Measurements from ENCODE around the gene RCN1.

Gene RCN1

DNA sequence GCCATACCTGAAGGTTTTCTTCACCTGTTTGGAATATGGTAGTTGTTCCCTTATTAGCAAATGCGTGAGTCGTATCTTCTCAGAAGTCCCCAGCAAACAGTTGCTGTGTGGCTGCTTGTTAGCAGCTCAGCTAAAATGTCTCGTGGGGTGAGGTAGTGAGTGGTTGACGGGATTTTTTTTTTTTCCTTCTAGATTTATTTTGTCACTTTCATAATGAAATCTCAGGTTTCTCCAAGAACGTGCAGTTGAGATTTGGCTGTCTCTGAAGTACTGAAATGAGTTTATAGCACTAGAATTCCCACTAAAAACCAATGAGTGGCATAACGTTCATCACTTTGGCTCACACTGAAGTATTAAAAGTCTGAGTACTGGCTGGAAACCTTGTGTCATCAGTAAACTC, 16.8 kb downstream of the RCN1 start:
- peak; percentile 9 for FAIRE-seq

DNA sequence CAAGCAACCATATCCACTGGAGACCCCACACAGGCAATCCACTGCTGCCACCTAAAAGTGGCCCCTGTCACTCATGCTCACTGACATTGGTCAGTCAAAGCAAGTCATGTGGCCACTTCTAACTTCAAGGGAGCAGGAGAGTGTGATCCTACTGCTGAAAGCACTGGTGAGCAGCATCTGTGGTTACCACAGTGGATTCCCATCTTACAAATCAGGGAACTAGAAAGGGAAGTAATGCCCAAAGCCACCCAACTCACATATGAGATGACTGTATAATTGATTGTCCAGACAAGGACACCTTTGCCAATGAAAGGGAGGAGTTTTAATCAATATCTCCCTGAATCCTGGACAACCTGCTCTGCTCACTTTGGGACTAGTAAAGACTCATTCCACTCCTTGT, 17.7 kb downstream of the RCN1 start:
- FAIRE-seq (no peak), DNase-seq (ENCODE audit: insufficient read length, low spot score) (no peak)
- TF ChIP-seq TAF1 (IDR thresholded peaks at IDR 0.05; ENCODE audit: low read depth, low read length), result no peak
- no peak for TF ChIP-seq POLR2AphosphoS5 (IDR thresholded peaks at IDR 0.05; ENCODE audit: low read depth, low read length)
- TF ChIP-seq PAX5 (IDR thresholded peaks at IDR 0.05; ENCODE audit: insufficient read depth, low read length, severe bottlenecking), result no peak
- no peak for TF ChIP-seq POU2F2 (IDR thresholded peaks at IDR 0.05; ENCODE audit: low read depth, low read length)
- no peak for TF ChIP-seq SPI1 (IDR thresholded peaks at IDR 0.05; ENCODE audit: low read depth, low read length)
- TF ChIP-seq POLR2A (IDR thresholded peaks at IDR 0.05; ENCODE audit: low read depth, low read length), result no peak

More for the DNA sequence above, 16.8 kb downstream of the RCN1 start:
- TF ChIP-seq POLR2A (IDR thresholded peaks at IDR 0.05; ENCODE audit: low read depth, low read length) (0 out of 2 replicates have a peak, but pooled peaks have one; percentile 21), POLR2AphosphoS5 (IDR thresholded peaks at IDR 0.05; ENCODE audit: low read depth, low read length) (no peak), SPI1 (IDR thresholded peaks at IDR 0.05; ENCODE audit: low read depth, low read length) (no peak)
- no peak for DNase-seq (ENCODE audit: insufficient read length, low spot score)

DNA sequence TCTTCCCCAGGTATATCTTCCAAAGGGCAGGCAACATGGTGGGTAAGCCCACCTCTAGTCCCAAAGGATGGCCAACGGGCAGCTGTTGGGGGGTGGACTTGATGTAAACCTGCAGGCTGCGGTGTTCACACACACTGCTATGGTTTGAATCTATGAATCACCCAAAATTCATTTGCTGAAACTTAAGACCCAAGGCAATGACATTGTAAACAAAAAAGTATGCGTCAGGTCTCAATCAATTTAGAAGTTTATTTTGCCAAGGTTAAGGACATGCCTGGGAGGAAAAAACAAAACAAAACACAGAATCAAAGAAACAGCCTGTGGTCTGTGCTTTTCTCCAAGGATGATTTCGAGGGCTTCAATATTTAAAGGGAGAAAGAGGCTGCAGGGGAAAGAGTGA, 18.3 kb downstream of the RCN1 start:
- FAIRE-seq (no peak), DNase-seq (ENCODE audit: insufficient read length, low spot score) (no peak)
- no peak for TF ChIP-seq POLR2A (IDR thresholded peaks at IDR 0.05; ENCODE audit: low read depth, low read length)
- no peak for TF ChIP-seq TAF1 (IDR thresholded peaks at IDR 0.05; ENCODE audit: low read depth, low read length)
- TF ChIP-seq PAX5 (IDR thresholded peaks at IDR 0.05; ENCODE audit: insufficient read depth, low read length, severe bottlenecking), result no peak

DNA sequence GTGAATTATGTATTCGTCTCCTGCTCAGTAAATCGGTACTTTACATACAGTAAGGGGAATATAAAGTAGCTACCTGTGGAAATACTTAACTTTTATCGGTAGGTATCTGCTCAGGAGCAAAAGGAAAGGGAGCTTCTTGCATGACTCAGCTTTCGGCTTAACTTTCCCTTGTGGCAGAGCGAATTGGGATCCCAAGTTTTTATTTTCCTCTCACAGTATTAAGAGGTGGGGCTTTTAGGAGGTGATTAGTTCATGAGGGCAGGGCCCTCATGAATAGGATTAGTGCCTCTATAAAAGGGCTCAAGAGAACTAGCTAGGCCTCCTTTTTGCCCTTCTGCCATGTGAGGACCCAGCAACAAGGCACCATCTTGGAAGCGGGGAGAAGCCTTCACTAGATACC, 18.7 kb downstream of the RCN1 start:
- TF ChIP-seq POLR2AphosphoS5 (IDR thresholded peaks at IDR 0.05; ENCODE audit: low read depth, low read length) (no peak), PAX5 (IDR thresholded peaks at IDR 0.05; ENCODE audit: insufficient read depth, low read length, severe bottlenecking) (no peak), POU2F2 (IDR thresholded peaks at IDR 0.05; ENCODE audit: low read depth, low read length) (no peak), SPI1 (IDR thresholded peaks at IDR 0.05; ENCODE audit: low read depth, low read length) (no peak), TAF1 (IDR thresholded peaks at IDR 0.05; ENCODE audit: low read depth, low read length) (no peak), POLR2A (IDR thresholded peaks at IDR 0.05; ENCODE audit: low read depth, low read length) (no peak)
- FAIRE-seq (no peak), DNase-seq (ENCODE audit: insufficient read length, low spot score) (no peak)

DNA sequence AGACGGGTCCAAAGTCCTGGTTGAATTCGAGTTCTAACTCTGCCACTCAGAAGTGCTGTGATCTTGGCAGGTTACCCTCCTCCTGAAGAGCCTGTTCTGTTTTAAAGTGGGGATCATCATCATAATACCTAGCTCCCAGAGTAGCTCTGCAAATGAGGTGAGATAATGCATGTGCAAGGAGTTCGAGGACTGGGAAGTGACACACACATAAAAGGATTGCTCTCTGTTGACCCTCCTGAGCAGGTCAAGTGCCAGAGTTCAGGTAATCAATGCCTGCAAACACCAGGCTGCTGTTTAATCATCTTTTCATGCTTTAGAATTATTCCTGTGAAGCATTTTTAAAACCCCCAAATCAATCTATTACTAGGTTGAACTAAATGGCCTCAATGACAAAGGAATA, 19.9 kb downstream of the RCN1 start:
- DNase-seq (ENCODE audit: insufficient read length, low spot score) (no peak), FAIRE-seq (no peak)
- TF ChIP-seq SPI1 (IDR thresholded peaks at IDR 0.05; ENCODE audit: low read depth, low read length), result no peak
- no peak for TF ChIP-seq POLR2A (IDR thresholded peaks at IDR 0.05; ENCODE audit: low read depth, low read length)
- no peak for TF ChIP-seq TAF1 (IDR thresholded peaks at IDR 0.05; ENCODE audit: low read depth, low read length)
- no peak for TF ChIP-seq PAX5 (IDR thresholded peaks at IDR 0.05; ENCODE audit: insufficient read depth, low read length, severe bottlenecking)
- no peak for TF ChIP-seq POU2F2 (IDR thresholded peaks at IDR 0.05; ENCODE audit: low read depth, low read length)
- TF ChIP-seq POLR2AphosphoS5 (IDR thresholded peaks at IDR 0.05; ENCODE audit: low read depth, low read length), result no peak

DNA sequence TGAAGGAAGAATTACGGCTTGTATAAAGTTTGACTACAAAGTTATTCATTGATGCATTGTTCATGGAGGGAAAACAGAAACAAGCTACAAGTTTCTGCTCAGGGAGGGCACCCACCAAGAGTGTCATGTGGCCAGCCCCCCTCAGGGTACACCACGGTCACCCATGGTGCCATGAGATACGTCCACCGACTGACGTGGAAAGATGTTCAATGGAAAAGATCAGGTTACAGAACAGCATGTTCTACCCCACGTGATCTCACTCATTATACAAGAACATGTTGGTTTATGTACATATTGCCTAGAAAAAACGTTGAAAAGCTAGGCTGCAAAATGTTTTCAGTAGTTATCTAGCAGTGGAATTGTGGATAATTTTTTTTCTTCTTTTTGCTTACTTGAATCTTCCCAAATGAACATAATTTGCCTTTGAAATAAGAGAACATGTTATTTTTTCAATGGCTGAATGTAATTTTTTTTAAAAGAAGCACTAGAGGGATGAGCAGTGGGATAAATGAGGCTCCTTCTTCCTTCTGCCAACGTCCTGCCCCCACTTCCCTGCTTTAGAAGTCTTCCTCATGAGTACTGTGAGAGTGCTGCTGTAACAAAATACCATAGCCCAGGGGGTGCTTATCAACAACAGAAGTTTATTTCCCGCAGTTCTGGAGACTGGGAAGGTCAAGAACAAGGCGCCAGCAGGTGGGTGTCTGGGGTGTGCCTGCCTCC, 22.5 kb downstream of the RCN1 start:
- TF ChIP-seq TAF1 (IDR thresholded peaks at IDR 0.05; ENCODE audit: low read depth, low read length), result no peak
- TF ChIP-seq POLR2A (IDR thresholded peaks at IDR 0.05; ENCODE audit: low read depth, low read length), result no peak
- TF ChIP-seq PAX5 (IDR thresholded peaks at IDR 0.05; ENCODE audit: insufficient read depth, low read length, severe bottlenecking), result no peak
- no peak for TF ChIP-seq SPI1 (IDR thresholded peaks at IDR 0.05; ENCODE audit: low read depth, low read length)
- no peak for TF ChIP-seq POU2F2 (IDR thresholded peaks at IDR 0.05; ENCODE audit: low read depth, low read length)
- TF ChIP-seq POLR2AphosphoS5 (IDR thresholded peaks at IDR 0.05; ENCODE audit: low read depth, low read length), result no peak
- FAIRE-seq, result no peak
- DNase-seq (ENCODE audit: insufficient read length, low spot score), result no peak

DNA sequence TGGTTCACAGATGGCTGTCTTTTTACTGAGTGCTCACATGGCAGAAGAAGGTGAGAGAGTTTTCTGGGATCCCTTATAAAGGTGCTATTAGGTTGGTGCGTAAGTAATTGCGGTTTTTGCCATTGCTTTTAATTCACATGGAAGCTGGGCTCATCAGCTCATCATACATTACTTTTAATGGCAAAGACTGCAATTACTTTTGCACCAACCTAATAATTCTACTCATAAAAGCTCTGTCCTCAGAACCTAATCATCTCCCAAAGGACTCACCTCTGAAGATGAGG, 23.0 kb downstream of the RCN1 start:
- no peak for FAIRE-seq
- no peak for DNase-seq (ENCODE audit: insufficient read length, low spot score)
- TF ChIP-seq POU2F2 (IDR thresholded peaks at IDR 0.05; ENCODE audit: low read depth, low read length), result no peak
- no peak for TF ChIP-seq POLR2AphosphoS5 (IDR thresholded peaks at IDR 0.05; ENCODE audit: low read depth, low read length)
- TF ChIP-seq TAF1 (IDR thresholded peaks at IDR 0.05; ENCODE audit: low read depth, low read length), result no peak
- TF ChIP-seq SPI1 (IDR thresholded peaks at IDR 0.05; ENCODE audit: low read depth, low read length), result no peak
- no peak for TF ChIP-seq POLR2A (IDR thresholded peaks at IDR 0.05; ENCODE audit: low read depth, low read length)
- TF ChIP-seq PAX5 (IDR thresholded peaks at IDR 0.05; ENCODE audit: insufficient read depth, low read length, severe bottlenecking), result no peak

DNA sequence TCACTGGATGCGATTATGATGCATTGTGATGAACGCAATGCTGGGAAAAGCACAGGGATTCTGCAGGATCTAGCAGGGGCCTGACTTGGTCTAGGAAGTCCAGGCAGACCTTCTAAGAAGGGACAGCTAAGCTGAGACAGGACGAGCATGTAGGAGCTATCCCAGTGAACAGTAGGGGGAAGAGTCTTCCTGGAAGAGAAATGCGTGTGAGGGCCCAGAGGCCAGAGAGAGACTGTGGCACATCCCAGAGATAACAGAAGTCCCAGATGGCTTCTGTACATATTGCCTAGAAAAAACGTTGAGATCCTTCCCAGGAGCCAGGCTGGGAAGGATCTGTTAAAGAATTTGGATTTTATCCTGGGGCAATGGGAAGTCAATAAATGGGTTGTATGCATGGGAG, 24.6 kb downstream of the RCN1 start:
- DNase-seq (ENCODE audit: insufficient read length, low spot score) (no peak), FAIRE-seq (no peak)
- no peak for TF ChIP-seq PAX5 (IDR thresholded peaks at IDR 0.05; ENCODE audit: insufficient read depth, low read length, severe bottlenecking)
- no peak for TF ChIP-seq POLR2AphosphoS5 (IDR thresholded peaks at IDR 0.05; ENCODE audit: low read depth, low read length)
- no peak for TF ChIP-seq SPI1 (IDR thresholded peaks at IDR 0.05; ENCODE audit: low read depth, low read length)
- no peak for TF ChIP-seq TAF1 (IDR thresholded peaks at IDR 0.05; ENCODE audit: low read depth, low read length)
- no peak for TF ChIP-seq POU2F2 (IDR thresholded peaks at IDR 0.05; ENCODE audit: low read depth, low read length)

DNA sequence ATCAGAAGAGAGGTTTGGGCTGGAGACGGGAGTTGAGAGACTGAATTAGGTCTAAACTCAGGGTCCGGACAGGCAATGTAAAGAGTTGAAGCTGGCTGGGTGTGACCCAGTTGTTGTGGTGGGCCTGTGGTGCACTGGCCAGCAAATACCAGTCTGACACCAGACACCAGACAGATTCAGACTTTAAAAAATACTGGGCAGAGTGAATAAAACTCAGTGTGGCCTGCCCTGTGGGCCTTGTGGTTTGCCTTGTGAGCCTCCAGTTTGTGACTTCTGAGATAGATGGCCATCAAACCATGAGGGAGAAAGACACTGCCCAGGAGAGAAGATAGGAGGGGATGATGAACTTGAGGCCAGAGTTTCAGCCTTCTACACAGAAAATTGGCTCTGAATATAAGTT, 25.8 kb downstream of the RCN1 start:
- no peak for FAIRE-seq
- TF ChIP-seq POU2F2 (IDR thresholded peaks at IDR 0.05; ENCODE audit: low read depth, low read length) (no peak), POLR2A (IDR thresholded peaks at IDR 0.05; ENCODE audit: low read depth, low read length) (no peak), POLR2AphosphoS5 (IDR thresholded peaks at IDR 0.05; ENCODE audit: low read depth, low read length) (no peak), SPI1 (IDR thresholded peaks at IDR 0.05; ENCODE audit: low read depth, low read length) (no peak), PAX5 (IDR thresholded peaks at IDR 0.05; ENCODE audit: insufficient read depth, low read length, severe bottlenecking) (no peak), TAF1 (IDR thresholded peaks at IDR 0.05; ENCODE audit: low read depth, low read length) (no peak)
- no peak for DNase-seq (ENCODE audit: insufficient read length, low spot score)

Data from GM12891 (cell line).